ENCODE results near the gene IL12RB2.

- no peak for TF ChIP-seq CTCF (IDR thresholded peaks at IDR 0.05)
- no peak for TF ChIP-seq POLR2A (IDR thresholded peaks at IDR 0.05)
- TF ChIP-seq EP300 (IDR thresholded peaks at IDR 0.05) = no peak
- TF ChIP-seq POLR2AphosphoS5 (IDR thresholded peaks at IDR 0.05) = no peak
Measured at GRCh38 chr1:67433837-67434236, 126.2 kb downstream of the IL12RB2 start.

Measured in suprapubic skin (tissue), 4 donors.